ENCODE data around the gene CDK18. TPM values are rescaled to one million over a fixed set of nuclear protein-coding genes. Genes with fewer than 3 reads are reported as not detected.

Gene CDK18
- total and polyA plus RNA-seq, 2 experiments from 2014 or later: not detected

DNA sequence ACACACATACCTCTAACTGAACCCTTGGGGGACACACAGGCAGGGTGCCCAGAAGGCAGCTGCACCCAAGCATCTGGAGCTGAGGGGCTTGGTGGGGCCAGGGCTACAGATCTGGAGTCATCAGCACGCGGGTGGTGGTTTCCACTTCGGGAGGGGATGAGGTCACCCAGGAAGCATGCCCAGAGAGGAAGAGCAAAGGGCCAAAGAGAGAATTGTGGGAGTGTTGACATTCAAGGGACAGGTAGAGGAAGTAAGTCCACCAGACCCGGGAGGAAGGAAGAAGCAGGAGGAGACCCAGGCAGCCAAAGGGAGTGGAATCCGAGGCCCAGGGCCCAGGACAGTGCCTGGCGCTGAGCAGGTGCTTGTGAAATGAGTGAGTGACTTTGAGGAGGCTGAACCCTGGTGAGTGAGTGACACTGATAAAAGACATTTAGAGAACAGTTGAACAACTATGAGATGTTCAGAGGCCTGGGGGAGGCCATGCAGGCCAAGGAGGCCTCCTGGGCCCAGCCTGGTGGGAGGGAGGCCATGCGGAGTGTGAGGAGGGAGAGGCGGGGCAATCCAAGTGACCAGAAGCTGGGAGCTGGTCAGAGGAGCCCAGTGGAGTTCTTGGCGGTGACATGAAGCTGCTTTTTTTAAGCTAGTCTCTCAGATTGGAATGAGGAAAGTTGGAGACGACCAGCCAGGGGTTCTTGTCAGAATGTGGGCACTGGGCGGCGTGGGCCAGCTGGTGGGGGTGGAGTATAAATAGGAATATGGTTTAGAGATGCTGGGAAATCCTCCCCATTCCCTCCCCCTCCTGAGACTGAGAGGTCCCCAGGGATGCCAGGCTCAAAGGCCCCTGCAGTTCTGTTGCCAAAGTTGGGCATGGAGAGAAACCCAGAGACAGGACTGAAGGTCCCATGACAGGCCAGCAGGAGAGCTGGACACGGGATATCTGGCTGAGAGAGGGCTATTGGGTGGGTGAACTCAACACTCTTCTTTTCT lies 7.9 kb downstream of the CDK18 start:
- H3K36me3 ChIP-seq (ENCODE audit: low read depth): no peaks in the 10 kb centered on the region
- in situ Hi-C loops (cut with MboI): no loop called here
- no peak for TF ChIP-seq EZH2 (IDR thresholded peaks at IDR 0.05; ENCODE audit: insufficient read depth, poor library complexity, severe bottlenecking)
- TF ChIP-seq EZH2phosphoT487 (IDR thresholded peaks at IDR 0.05; ENCODE audit: insufficient read depth, low read depth): no peak

GRCh38 chr1:205513774-205514173 lies 9.3 kb downstream of the CDK18 start:
- Histone ChIP-seq H3K9me3 (ENCODE audit: low read depth) (no peaks in the 10 kb centered on the region), H3K27me3 (replicated peaks; ENCODE audit: insufficient read depth) (peaks cover 6% of the 10 kb centered on the region; the same call in 1 of the 2 replicates), H3K9ac (no peak overlapping the region), H3K9me2 (ENCODE audit: insufficient read depth) (no peaks in the 10 kb centered on the region), H2AFZ (no peak overlapping the region), H3K36me3 (ENCODE audit: low read depth) (no peaks in the 10 kb centered on the region), H3K4me3 (no peak overlapping the region), H3K4me2 (ENCODE audit: unreplicated experiment) (no peak overlapping the region), H4K20me1 (ENCODE audit: insufficient read depth) (no peaks in the 10 kb centered on the region), H3K27ac (no peak overlapping the region), H3K4me1 (ENCODE audit: insufficient read depth) (no peaks in the 10 kb centered on the region), H3F3A (ENCODE audit: insufficient read depth) (no peaks in the 10 kb centered on the region), H3K79me2 (ENCODE audit: insufficient read depth) (no peaks in the 10 kb centered on the region)
- TF ChIP-seq EZH2 (IDR thresholded peaks at IDR 0.05; ENCODE audit: insufficient read depth, poor library complexity, severe bottlenecking) (no peak), EZH2phosphoT487 (IDR thresholded peaks at IDR 0.05; ENCODE audit: insufficient read depth, low read depth) (no peak)
- DNase-seq: no peak
- in situ Hi-C loops (cut with MboI): no loop called here
- 57 to 73% methylated on average over 5 of the region's 5 CpGs for WGBS, 2 experiments (ENCODE audit: low coverage in 1 of 2, low lambda C conversion rate in 2 of 2, missing lambda C conversion rate in 2 of 2)

More for the DNA sequence above, 7.9 kb downstream of the CDK18 start:
- Histone ChIP-seq H3K9me3 (ENCODE audit: low read depth) (no peaks in the 10 kb centered on the region), H3F3A (ENCODE audit: insufficient read depth) (no peaks in the 10 kb centered on the region), H4K20me1 (ENCODE audit: insufficient read depth) (no peaks in the 10 kb centered on the region), H3K79me2 (ENCODE audit: insufficient read depth) (no peaks in the 10 kb centered on the region), H2AFZ (no peak overlapping the region), H3K27ac (no peak overlapping the region), H3K4me2 (ENCODE audit: unreplicated experiment) (no peak overlapping the region), H3K27me3 (replicated peaks; ENCODE audit: insufficient read depth) (no peaks in the 10 kb centered on the region), H3K4me3 (no peak overlapping the region), H3K9me2 (ENCODE audit: insufficient read depth) (no peaks in the 10 kb centered on the region), H3K9ac (no peak overlapping the region), H3K4me1 (ENCODE audit: insufficient read depth) (no peaks in the 10 kb centered on the region)
- 63 to 64% methylated on average over 12 to 13 of the region's 13 CpGs for WGBS, 2 experiments (ENCODE audit: low coverage in 1 of 2, low lambda C conversion rate in 2 of 2, missing lambda C conversion rate in 2 of 2)
- peak; percentile 32 for DNase-seq

DNA sequence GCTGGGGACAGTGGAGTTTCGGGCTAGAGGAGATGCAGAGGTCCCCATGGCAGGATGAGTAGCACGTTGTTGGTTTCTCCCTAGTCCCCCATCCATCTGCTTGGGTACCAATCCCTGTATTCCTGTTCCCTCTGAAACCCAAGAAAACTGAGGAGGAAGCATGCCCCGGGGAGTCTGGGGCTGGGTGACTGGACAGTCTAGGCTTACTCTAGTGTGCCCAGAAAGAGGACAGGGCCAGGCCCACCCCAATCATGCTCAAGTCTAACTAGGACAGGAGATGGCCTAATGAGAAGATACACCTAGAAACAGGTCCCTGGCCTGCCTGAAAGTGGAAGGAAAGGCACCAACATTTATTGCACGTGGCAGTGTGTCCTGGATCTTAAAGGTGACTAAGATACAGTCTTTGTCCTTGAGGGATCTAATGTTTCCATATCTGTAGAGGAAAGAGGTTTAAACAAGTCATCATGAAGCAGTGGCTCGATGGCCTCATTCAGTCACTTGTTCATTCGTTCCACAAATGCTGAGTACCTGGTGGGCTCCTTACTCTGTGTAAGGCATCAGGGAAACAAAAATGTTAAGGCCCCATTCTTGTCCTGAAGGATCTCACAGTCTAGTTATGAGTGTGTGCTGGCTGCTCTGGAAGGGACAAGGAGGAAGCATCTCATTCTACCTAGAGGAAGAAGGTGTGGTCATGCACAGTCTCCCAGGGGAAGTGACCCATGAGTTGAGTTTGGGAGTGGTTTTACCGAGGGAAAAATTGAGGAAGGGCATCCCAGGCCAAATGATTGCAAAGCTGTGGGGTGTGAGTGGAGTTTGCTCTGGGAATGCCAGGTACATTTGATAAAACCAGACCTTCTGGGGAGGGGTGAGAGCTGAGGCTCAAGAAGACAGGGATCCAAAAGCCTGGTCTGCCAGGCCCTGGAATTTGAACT lies 10.0 kb downstream of the CDK18 start:
- Histone ChIP-seq H3K36me3 (ENCODE audit: low read depth) (no peaks in the 10 kb centered on the region), H3K9me2 (ENCODE audit: insufficient read depth) (no peaks in the 10 kb centered on the region), H3K4me3 (no peak overlapping the region), H4K20me1 (ENCODE audit: insufficient read depth) (no peaks in the 10 kb centered on the region), H3F3A (ENCODE audit: insufficient read depth) (no peaks in the 10 kb centered on the region), H3K27me3 (replicated peaks; ENCODE audit: insufficient read depth) (peaks cover 6% of the 10 kb centered on the region; the same call in 1 of the 2 replicates), H3K79me2 (ENCODE audit: insufficient read depth) (no peaks in the 10 kb centered on the region), H2AFZ (no peak overlapping the region), H3K4me1 (ENCODE audit: insufficient read depth) (no peaks in the 10 kb centered on the region), H3K4me2 (ENCODE audit: unreplicated experiment) (no peak overlapping the region), H3K9me3 (ENCODE audit: low read depth) (no peaks in the 10 kb centered on the region), H3K9ac (no peak overlapping the region), H3K27ac (no peak overlapping the region)
- TF ChIP-seq EZH2 (IDR thresholded peaks at IDR 0.05; ENCODE audit: insufficient read depth, poor library complexity, severe bottlenecking): no peak
- no peak for TF ChIP-seq EZH2phosphoT487 (IDR thresholded peaks at IDR 0.05; ENCODE audit: insufficient read depth, low read depth)
- 50% methylated on average over 7 of the region's 7 CpGs for WGBS, 2 experiments (ENCODE audit: low coverage in 1 of 2, low lambda C conversion rate in 2 of 2, missing lambda C conversion rate in 2 of 2)
- DNase-seq: no peak
- in situ Hi-C loops (cut with MboI): no loop called here

DNA sequence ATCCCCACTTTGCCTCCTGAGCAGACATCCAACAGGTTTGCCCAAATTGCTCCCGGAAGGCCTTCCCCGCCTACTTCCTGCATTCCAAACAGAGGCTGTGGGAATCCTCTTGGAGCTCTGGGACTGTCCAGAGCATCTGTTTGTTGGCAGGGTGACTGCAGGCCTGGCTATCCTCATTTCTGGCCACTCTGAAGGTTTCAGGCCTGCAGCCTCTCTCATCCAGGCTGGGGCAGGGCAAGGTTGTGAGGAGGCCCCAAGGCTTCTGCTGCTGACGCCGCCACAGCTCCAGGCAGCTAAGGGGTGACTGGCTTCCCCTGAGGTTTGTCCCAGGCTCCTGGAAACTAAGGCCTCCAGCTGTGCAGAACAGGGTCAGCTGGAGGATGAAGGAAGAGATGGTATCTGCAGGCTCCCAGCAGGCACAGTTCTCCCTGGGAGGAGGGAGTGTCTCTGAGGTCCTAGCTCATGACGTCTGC lies 11.3 kb downstream of the CDK18 start:
- Histone ChIP-seq H3K9me3 (ENCODE audit: low read depth) (no peaks in the 10 kb centered on the region), H3K9me2 (ENCODE audit: insufficient read depth) (no peaks in the 10 kb centered on the region), H3K4me1 (ENCODE audit: insufficient read depth) (no peaks in the 10 kb centered on the region), H3F3A (ENCODE audit: insufficient read depth) (no peaks in the 10 kb centered on the region), H2AFZ (no peak overlapping the region), H3K9ac (no peak overlapping the region), H3K27me3 (replicated peaks; ENCODE audit: insufficient read depth) (peaks cover 14% of the 10 kb centered on the region), H3K4me3 (no peak overlapping the region), H3K4me2 (ENCODE audit: unreplicated experiment) (no peak overlapping the region), H4K20me1 (ENCODE audit: insufficient read depth) (no peaks in the 10 kb centered on the region), H3K27ac (no peak overlapping the region), H3K79me2 (ENCODE audit: insufficient read depth) (no peaks in the 10 kb centered on the region), H3K36me3 (ENCODE audit: low read depth) (no peaks in the 10 kb centered on the region)
- TF ChIP-seq EZH2phosphoT487 (IDR thresholded peaks at IDR 0.05; ENCODE audit: insufficient read depth, low read depth): no peak
- no peak for TF ChIP-seq EZH2 (IDR thresholded peaks at IDR 0.05; ENCODE audit: insufficient read depth, poor library complexity, severe bottlenecking)
- WGBS, 2 experiments (ENCODE audit: low coverage in 1 of 2, low lambda C conversion rate in 2 of 2, missing lambda C conversion rate in 2 of 2): 43 to 46% methylated on average over 5 of the region's 5 CpGs
- DNase-seq: peak; percentile 30
- in situ Hi-C loops (cut with MboI): no loop called here

Data from GM23248 (cell line).